H4 (cell line): ENCODE results near the gene APOL1. TPM values are rescaled to one million over a fixed set of nuclear protein-coding genes. Genes with fewer than 3 reads are reported as not detected.

Source experiments
- DNase-seq: peaks from one replicate; pipeline ENCODE4 v3.0.0-alpha.2; 2015; ENCODE audit warnings: low spot score
- total RNA-seq: library from RNA; depleted of rRNA; stranded (reverse); fragments of >200 nt; shearing (Covaris generic); gene quantifications from 2 replicates; pipeline ENCODE4 v1.2.3, GENCODE V29; 2014; rRNA removed

APOL1 gene
- total RNA-seq, 1 experiment from 2014 or later: 27.5 TPM

DNA sequence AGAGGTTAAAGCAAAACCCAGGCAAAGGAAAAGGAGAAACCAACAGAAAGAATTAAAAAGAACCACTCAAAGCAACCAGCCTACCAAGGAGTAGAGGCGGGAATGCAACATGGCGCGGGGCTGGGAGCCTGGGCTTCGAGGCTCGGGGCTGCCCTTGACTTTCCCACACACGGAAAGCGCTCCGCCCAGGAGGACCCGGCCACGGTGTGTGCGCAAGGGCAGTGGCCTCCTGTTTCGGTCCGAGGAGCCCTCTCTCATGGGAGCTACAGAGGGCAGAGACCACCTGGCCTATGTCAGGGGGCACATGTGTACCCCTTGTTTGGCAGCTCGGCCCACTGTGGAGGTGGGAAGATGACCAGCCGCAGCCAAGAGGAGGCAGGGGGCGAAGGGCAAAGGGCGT lies 55.9 kb downstream of the APOL1 start:
- no peak for DNase-seq

GRCh38 chr22:36311386-36312085 lies 58.6 kb downstream of the APOL1 start:
- DNase-seq: no peak

- no peak for DNase-seq
These were observed 62.4 kb downstream of the APOL1 start for GRCh38 chr22:36315325-36315724.

- DNase-seq: no peak
These were observed 63.5 kb downstream of the APOL1 start for GRCh38 chr22:36316419-36316818.

Other genes with a start within 250 kb of the APOL1 start
- 35.6 and 55.3 TPM in 2 replicates for gene RBFOX2, start 224.3 kb upstream of the APOL1 start, total RNA-seq
- gene APOL3, start 92.4 kb upstream of the APOL1 start, total RNA-seq: 7.2 and 9.4 TPM in 2 replicates
- 2.7 and 3.6 TPM in 2 replicates for gene APOL4, start 51.3 kb upstream of the APOL1 start, total RNA-seq
- 31.6 and 44.0 TPM in 2 replicates for gene APOL2, start 13.6 kb upstream of the APOL1 start, total RNA-seq
- gene MYH9, start 134.8 kb downstream of the APOL1 start, total RNA-seq: 57.5 and 82.9 TPM in 2 replicates
- gene TXN2, start 228.5 kb downstream of the APOL1 start, total RNA-seq: 13.6 and 15.6 TPM in 2 replicates